Endothelial cell (in vitro differentiated cells): Measurements from ENCODE around the gene KIF20B. TPM values are rescaled to one million over a fixed set of nuclear protein-coding genes. Genes with fewer than 3 reads are reported as not detected.

Experiments used
- DNase-seq: peaks from one replicate; pipeline ENCODE4 v3.0.0; 2021; ENCODE audit warnings: low spot score
- H3K27ac Mint-ChIP-seq: one replicate; pipeline ENCODE4 v1.8.0; 2021; ENCODE audit warnings: mixed read lengths, inconsistent platforms; ENCODE audit not compliant: unreplicated experiment
- H3K27me3 Mint-ChIP-seq: one replicate; pipeline ENCODE4 v1.8.0; 2021; ENCODE audit warnings: mild to moderate bottlenecking, moderate library complexity, mixed read lengths, inconsistent platforms; ENCODE audit not compliant: unreplicated experiment
- H3K36me3 Mint-ChIP-seq: one replicate; pipeline ENCODE4 v1.8.0; 2021; ENCODE audit warnings: mild to moderate bottlenecking, low read depth, mixed read lengths, inconsistent platforms; ENCODE audit not compliant: unreplicated experiment
- H3K4me1 Mint-ChIP-seq: one replicate; pipeline ENCODE4 v1.8.0; 2021; ENCODE audit warnings: mild to moderate bottlenecking, mixed read lengths, inconsistent platforms; ENCODE audit not compliant: unreplicated experiment
- H3K4me3 Mint-ChIP-seq: one replicate; pipeline ENCODE4 v1.8.0; 2021; ENCODE audit warnings: mild to moderate bottlenecking, mixed read lengths, inconsistent platforms; ENCODE audit not compliant: unreplicated experiment
- H3K9me3 Mint-ChIP-seq: one replicate; pipeline ENCODE4 v1.8.0; 2021; ENCODE audit warnings: mixed read lengths, inconsistent platforms; ENCODE audit not compliant: unreplicated experiment
- CTCF ChIP-seq: fragments of 200-600 bp; sonication (generic); IDR thresholded peaks from one replicate; pipeline ENCODE4 v1.5.0; 2021; ENCODE audit warnings: antibody characterized with exemption; ENCODE audit not compliant: unreplicated experiment
- total RNA-seq: library from RNA; stranded (reverse); fragmentation: NEBNext Ultra II Directional; extraction: Animal tissue kit (Norgen Biotek cat#: 25700); gene quantifications from one replicate; pipeline ENCODE4 v1.2.1, GENCODE V29; 2021; ENCODE audit not compliant: unreplicated experiment

KIF20B gene
- total RNA-seq, 1 donor from 2014 or later, result 12.9 TPM

- peaks cover 1% of the 10 kb centered on the region for H3K27me3 Mint-ChIP-seq
- H3K36me3 Mint-ChIP-seq, result no peaks in the 10 kb centered on the region
- no peak overlapping the region for H3K27ac Mint-ChIP-seq
- no peak for TF ChIP-seq CTCF
- no peak overlapping the region for H3K4me3 Mint-ChIP-seq
- peaks cover 13% of the 10 kb centered on the region for H3K4me1 Mint-ChIP-seq
- no peaks in the 10 kb centered on the region for H3K9me3 Mint-ChIP-seq
- no peak for DNase-seq
Observed at GRCh38 chr10:89782470-89782869, 81.1 kb downstream of the KIF20B start.

GRCh38 chr10:89783406-89783805 lies 82.0 kb downstream of the KIF20B start:
- H3K27ac Mint-ChIP-seq, result no peak overlapping the region
- H3K4me3 Mint-ChIP-seq, result no peak overlapping the region
- H3K9me3 Mint-ChIP-seq, result no peaks in the 10 kb centered on the region
- no peaks in the 10 kb centered on the region for H3K36me3 Mint-ChIP-seq
- TF ChIP-seq CTCF, result no peak
- no peak for DNase-seq
- H3K27me3 Mint-ChIP-seq, result peaks cover 1% of the 10 kb centered on the region
- peaks cover 13% of the 10 kb centered on the region for H3K4me1 Mint-ChIP-seq

- TF ChIP-seq CTCF, result no peak
- Mint-ChIP-seq H3K27me3 (peaks cover 1% of the 10 kb centered on the region), H3K9me3 (no peaks in the 10 kb centered on the region), H3K4me3 (no peak overlapping the region), H3K4me1 (peaks cover 13% of the 10 kb centered on the region), H3K36me3 (no peaks in the 10 kb centered on the region), H3K27ac (no peak overlapping the region)
- DNase-seq, result no peak
Observed at GRCh38 chr10:89785095-89785494, 83.7 kb downstream of the KIF20B start.

GRCh38 chr10:89789188-89789877 lies 87.9 kb downstream of the KIF20B start:
- no peak for DNase-seq
- H3K9me3 Mint-ChIP-seq, result no peaks in the 10 kb centered on the region
- TF ChIP-seq CTCF, result no peak
- peaks cover 10% of the 10 kb centered on the region for H3K4me1 Mint-ChIP-seq
- H3K4me3 Mint-ChIP-seq, result no peak overlapping the region
- H3K27ac Mint-ChIP-seq, result no peak overlapping the region
- no peaks in the 10 kb centered on the region for H3K27me3 Mint-ChIP-seq
- H3K36me3 Mint-ChIP-seq, result no peaks in the 10 kb centered on the region

- Mint-ChIP-seq H3K27ac (no peak overlapping the region), H3K36me3 (no peaks in the 10 kb centered on the region), H3K9me3 (no peaks in the 10 kb centered on the region), H3K27me3 (no peaks in the 10 kb centered on the region), H3K4me1 (peaks cover 7% of the 10 kb centered on the region), H3K4me3 (no peak overlapping the region)
- no peak for TF ChIP-seq CTCF
- no peak for DNase-seq
Observed at GRCh38 chr10:89792187-89792586, 90.8 kb downstream of the KIF20B start.
